CD4-positive, alpha-beta T cell treated with Interleukin-15 for 4 hours (primary cell): ENCODE results near the gene PLEKHS1.
"Not testable (repeated sequence)": the region's sequence is repeated elsewhere in the genome, so short reads cannot be mapped to it uniquely, and the experiment has no call there.

Source experiments
- DNase-seq: peaks from one replicate; pipeline ENCODE4 v3.0.0-alpha.2; 2020; ENCODE audit warnings: low spot score

Gene PLEKHS1

GRCh38 chr10:113742466-113742865 lies 9.0 kb upstream of the PLEKHS1 start:
- DNase-seq = no peak

DNA sequence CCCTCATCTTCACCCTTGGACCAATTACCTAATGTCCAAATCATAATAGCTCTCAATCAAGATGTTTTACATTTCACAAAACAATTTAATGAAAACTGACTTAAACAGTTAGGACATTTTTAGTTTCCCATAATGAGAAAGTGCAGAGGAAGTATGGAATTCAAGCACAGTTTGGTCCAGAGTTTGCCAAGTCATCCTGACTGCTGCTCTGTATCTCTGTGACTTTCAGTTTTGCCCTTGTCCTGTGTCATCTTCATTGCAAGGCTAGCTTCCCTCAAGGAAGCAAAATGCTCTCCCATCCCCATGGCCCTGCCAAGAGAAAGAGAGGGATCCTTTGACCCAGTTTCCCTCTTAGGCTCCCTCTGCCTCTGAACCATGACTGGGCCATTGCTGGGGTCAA lies 7.9 kb upstream of the PLEKHS1 start:
- no peak for DNase-seq

DNA sequence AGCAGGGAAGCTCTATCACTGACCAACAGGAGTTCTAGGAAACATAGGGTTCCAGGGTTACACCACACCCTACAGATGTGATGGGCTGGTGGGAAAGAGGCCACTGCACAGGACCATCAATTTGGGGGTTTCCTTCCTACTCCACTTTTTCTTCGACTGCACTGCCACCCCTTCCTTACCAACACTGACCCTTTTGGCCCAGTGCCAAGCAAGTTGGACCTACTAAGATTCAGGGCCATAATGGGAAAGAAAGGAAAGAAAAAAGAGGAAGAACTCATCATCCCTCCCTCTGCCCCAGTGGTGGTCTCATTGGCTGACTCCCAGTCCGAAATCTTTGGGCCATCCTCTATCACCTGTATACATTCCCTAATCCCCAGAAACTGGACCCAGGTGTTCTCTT lies 6.1 kb upstream of the PLEKHS1 start:
- DNase-seq = no peak

GRCh38 chr10:113746217-113746957 lies 5.1 kb upstream of the PLEKHS1 start:
- no peak for DNase-seq

GRCh38 chr10:113752553-113752952 lies 1.1 kb downstream of the PLEKHS1 start:
- DNase-seq = no peak

DNA sequence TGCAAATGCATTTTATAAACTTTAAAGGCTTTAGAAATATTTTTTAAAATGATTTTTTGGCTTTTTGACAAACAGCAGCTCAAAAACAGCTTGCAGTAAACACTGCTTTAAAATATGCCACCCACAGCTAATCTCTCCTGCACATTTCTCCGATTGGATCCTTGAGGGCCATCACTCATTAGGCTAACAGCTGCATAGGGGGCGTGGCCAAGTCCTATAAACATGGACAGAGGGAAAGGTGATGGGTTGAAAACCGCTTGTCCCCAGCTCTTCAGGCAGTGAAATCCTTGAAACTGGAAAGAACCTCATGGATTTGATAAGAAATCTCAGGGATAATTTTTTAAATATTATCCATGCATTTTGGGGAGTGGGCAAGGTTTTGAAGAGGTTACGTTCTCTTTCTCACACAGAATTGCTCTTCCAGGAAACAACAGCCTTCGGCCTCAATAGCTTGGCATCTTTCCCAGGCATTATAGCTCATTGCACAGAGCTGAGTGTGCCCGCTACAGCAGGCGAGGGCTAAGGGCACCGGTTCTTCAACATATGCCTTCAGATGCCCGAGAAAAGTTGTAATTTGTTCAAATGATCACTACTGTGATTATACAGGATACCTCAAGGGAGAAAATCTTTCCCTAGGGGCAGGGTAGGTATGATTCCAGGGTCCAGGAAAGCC lies 1.7 kb downstream of the PLEKHS1 start:
- DNase-seq = no peak

- no peak for DNase-seq
Observed at GRCh38 chr10:113754125-113754524, 2.6 kb downstream of the PLEKHS1 start.

- DNase-seq = no peak
Observed at GRCh38 chr10:113754768-113755167, 3.3 kb downstream of the PLEKHS1 start.

- no peak for DNase-seq
Observed at GRCh38 chr10:113756940-113757543, 5.6 kb downstream of the PLEKHS1 start.

GRCh38 chr10:113762083-113762482 lies 10.6 kb downstream of the PLEKHS1 start:
- DNase-seq = no peak

GRCh38 chr10:113764582-113764981 lies 13.1 kb downstream of the PLEKHS1 start:
- DNase-seq = no peak

GRCh38 chr10:113765910-113766309 lies 14.4 kb downstream of the PLEKHS1 start:
- DNase-seq = no peak

DNA sequence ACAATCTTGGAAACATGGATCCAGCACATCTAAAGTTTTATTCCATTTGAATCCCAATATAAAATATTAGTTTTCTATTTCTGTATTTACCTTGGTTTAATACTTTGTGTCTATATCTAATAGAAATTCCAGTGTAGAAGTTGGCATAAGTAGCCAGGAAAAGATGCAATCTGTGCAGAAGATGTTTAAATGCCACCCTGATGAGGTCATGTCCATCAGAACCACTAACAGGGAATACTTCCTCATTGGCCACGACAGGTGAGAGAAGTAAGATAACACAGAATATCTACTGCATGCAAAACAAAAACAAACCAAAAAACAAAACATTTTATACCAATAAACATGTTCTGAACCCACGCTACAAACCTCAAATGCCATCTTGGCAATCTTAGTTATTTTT lies 15.7 kb downstream of the PLEKHS1 start:
- DNase-seq = no peak

DNA sequence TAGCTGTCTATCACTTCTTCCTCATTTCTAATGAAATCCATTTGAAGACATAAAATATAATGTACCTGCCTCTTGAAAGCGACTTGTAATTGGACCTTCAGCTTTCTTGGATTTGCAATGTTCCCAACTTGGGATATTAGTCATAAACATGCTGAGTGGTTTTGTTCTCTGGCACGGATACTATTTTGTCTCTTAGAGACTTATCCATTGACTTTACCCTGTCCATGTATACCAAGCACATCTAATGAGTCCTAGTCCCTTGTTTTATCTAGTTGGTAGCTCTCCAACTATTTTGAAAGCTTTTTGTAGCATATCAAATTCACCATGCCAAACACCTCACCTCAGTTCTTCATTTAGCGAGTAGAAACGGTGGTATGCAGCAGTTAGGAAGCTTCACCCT lies 18.9 kb downstream of the PLEKHS1 start:
- DNase-seq = no peak

DNA sequence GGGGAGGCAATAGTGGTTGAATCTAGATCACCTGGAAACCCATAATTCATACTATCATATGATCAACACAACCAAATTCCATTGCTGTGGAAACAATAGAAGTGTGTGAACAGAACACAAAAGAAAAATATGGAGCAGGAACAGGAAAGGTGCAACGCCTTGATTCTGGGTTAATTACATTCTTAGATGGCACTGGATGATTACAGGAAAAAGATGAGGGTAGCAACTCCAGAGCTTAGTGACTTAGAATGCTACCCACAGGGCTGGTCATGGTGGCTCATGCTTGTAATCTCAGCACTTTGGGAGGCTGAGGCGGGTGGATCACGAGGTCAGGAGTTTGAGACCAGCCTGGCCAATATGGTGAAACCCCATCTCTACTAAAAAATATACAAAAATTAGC lies 19.6 kb downstream of the PLEKHS1 start:
- DNase-seq = not testable (repeated sequence)

DNA sequence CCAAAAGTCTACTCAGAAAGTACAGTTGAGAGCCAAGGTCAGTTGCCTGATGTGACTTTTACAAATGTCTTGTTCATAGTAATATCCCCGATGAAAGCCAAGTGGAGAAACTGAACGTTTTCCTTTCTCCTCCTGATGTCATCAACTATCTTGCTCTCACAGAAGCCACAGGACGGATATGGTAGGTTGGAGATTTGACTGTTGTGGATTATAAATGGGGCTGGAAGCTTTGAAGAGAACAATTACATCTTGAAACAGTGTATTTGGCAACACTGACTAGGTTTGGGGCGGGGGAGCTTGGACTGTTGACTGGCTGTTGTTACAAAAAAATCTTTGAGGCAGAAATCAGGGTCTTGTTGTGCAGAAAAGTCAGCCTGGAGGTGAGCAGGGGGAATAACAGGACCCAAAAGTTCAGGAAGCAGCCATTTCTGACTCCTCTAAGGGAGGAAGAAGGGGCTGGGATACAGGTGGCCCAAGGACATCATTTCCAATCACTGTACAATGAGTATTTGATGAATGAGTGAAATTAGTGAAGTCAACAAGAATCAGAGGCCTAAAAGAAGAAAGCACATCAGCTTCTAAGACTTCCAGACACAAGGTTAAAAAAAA lies 24.3 kb downstream of the PLEKHS1 start:
- no peak for DNase-seq

- no peak for DNase-seq
Observed at GRCh38 chr10:113776553-113776952, 25.1 kb downstream of the PLEKHS1 start.

DNA sequence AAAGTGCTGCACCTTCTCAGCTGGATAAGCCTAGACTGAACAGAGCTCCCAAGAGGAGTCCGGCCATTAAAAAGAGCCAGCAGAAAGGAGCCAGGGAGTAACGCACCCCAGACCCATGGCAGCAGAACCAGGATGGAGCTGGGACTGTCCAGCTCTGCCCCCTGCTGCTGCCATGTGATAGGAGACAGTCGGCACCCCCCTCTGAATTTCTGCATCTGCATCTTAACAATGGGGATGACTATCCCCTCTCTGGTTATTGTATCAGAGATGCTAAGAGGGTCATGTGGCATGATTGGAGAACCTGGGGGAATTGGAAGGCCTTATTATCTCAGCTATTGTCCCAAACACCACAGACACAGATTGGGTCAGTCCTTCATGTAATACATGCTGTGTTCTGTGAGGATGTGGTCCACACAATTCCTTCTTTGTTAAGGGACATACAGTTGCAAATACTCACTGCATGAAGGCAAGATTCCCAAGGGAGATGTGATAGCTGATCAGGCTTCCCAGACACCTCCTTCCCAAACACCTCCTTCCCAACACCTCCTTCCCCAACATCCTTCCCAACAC lies 29.3 kb downstream of the PLEKHS1 start:
- no peak for DNase-seq

DNA sequence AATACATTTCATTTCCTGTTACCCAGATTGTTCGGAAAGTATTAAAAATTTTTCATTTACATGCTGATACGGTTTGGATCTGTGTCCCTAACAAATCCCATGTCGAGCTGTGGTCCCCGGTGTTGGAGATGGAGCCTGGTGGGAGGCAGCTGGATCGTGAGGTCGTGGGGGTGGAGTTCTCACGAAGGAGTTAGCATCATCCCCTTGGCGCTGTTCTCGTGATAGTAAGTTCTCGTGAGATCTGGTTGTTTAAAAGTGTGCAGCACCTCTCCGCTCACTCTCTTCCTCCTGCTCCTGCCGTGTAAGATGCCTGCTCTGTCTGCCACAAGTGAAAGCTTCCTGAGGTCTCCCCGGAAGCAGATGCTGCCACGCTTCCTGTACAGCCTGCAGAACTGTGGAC lies 30.9 kb downstream of the PLEKHS1 start:
- no peak for DNase-seq

DNA sequence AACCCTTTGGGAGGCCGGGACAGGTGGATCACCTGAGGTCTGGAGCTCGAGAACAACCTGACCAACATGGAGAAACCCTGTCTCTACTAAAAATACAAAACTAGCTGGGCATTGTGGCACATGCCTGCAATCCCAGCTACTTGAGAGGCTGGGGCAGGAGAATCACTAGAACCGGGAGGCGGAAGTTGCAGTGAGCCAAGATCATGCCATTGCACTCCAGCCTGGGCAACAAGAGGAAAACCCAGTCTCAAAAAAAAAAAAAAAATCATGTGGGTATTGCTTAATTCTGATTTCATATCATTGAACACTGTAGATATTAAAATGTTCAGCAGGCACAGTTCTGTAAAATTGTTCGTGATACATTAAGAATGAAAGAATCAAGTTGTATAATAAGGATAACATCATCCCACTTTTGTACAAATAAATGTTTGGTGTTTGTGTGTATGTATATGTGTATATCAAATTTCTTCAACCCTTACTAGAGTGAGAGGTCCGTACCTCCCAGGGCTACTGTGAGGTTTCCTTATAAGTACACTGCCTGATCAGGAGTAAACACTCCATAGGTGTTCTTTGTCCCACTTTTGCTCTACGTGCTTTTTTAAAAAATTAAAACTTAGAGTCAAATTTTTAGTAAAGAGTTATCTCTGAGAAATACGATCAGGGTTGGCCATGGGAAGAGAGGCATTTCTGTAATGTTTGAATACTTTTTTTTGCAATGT lies 31.7 kb downstream of the PLEKHS1 start:
- DNase-seq = no peak

DNA sequence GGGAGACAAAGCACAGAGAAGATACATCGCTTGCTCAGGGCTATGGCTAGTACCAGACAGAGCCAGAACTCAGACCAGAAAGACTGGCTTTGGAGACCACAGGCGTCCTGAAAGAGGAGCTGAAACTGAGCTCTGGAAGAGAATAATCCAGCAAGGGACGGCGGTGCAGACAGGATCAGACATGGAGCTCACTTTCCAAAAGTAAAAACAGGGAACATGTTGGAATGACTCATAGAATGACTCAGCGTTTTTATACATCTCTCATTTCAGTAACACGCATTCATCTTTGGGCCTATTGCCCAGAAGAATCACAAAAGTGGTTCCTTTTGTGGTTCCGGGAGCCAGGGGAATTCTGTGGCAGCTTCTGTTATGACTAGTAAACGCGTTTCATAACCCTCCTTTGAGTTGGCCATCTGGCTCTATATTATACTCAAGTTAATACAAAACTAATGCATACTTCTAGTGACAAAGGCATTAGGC lies 37.2 kb downstream of the PLEKHS1 start:
- no peak for DNase-seq

- DNase-seq = no peak
Observed at GRCh38 chr10:113791691-113792090, 40.2 kb downstream of the PLEKHS1 start.
